22Rv1 (cell line): ENCODE results near the gene GON4L.
"Not testable (repeated sequence)": the region's sequence is repeated elsewhere in the genome, so short reads cannot be mapped to it uniquely, and the experiment has no call there.

ENCODE experiments used
- H3K27ac ChIP-seq: fragments of 450-650 bp; 2 replicates; pipeline ENCODE4 v1.5.1; 2017
- ZFX ChIP-seq: fragments of 450-650 bp; IDR thresholded peaks from 2 replicates; pipeline ENCODE4 v1.6.1; 2017; ENCODE audit warnings: antibody characterized with exemption, borderline replicate concordance
- TF ChIP-seq, protein P1 (sequence below): fragments of 450-650 bp; IDR thresholded peaks from 2 replicates; pipeline ENCODE4 v1.5.1; 2017; ENCODE audit warnings: mild to moderate bottlenecking

The GON4L gene, protein sequence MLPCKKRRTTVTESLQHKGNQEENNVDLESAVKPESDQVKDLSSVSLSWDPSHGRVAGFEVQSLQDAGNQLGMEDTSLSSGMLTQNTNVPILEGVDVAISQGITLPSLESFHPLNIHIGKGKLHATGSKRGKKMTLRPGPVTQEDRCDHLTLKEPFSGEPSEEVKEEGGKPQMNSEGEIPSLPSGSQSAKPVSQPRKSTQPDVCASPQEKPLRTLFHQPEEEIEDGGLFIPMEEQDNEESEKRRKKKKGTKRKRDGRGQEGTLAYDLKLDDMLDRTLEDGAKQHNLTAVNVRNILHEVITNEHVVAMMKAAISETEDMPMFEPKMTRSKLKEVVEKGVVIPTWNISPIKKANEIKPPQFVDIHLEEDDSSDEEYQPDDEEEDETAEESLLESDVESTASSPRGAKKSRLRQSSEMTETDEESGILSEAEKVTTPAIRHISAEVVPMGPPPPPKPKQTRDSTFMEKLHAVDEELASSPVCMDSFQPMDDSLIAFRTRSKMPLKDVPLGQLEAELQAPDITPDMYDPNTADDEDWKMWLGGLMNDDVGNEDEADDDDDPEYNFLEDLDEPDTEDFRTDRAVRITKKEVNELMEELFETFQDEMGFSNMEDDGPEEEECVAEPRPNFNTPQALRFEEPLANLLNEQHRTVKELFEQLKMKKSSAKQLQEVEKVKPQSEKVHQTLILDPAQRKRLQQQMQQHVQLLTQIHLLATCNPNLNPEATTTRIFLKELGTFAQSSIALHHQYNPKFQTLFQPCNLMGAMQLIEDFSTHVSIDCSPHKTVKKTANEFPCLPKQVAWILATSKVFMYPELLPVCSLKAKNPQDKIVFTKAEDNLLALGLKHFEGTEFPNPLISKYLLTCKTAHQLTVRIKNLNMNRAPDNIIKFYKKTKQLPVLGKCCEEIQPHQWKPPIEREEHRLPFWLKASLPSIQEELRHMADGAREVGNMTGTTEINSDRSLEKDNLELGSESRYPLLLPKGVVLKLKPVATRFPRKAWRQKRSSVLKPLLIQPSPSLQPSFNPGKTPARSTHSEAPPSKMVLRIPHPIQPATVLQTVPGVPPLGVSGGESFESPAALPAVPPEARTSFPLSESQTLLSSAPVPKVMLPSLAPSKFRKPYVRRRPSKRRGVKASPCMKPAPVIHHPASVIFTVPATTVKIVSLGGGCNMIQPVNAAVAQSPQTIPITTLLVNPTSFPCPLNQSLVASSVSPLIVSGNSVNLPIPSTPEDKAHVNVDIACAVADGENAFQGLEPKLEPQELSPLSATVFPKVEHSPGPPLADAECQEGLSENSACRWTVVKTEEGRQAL (N-terminal part only)

DNA sequence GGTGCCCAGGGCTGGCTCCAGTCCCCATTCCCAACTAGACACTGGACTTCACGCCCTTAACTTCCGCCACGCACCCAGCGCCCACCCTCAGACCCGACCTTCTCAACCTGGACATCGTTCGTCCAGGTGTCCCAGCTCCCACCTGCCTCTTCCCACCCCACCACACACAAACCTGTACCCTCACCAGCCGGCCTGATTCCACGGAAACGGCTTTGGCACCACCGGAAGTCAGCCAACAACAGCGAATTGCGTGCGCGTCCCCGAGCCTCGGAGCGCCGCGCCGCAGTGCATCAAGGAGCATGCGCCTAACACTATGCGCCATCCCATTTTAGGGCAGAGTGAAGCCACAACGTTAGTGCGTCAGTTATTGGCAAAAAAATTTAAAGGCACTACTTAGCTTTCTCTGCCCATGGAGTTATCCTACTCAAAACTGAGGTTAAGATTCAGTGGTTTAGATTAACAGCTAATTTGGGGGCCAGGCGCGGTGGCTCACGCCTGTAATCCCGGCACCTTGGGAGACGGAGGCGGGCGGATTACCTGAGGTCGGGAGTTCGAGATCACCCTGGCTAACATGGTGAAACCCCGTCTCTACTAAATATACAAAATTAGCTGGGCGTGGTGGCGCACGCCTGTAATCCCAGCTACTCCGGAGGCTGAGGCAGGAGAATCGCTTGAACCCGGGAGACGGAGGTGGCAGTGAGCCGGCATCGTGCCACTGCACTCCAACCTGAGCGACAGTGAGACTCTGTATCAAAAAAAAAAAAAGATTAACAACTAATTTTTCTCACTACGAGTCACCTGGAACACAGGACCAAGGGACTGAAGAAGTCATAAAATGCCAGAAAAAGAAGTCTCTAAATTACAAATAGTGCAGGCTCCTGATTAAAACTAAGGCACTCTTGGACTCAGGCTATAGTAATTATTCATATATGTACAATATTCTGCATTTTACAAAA lies at the start of gene GON4L:
GON4L (minus strand) TSS at position 240 of the 956 bp plus-strand sequence. CDS start 3,434 bp downstream, outside the sequence.
- H3K27ac ChIP-seq, result peak within 1 kb of the TSS; percentile 70

DNA sequence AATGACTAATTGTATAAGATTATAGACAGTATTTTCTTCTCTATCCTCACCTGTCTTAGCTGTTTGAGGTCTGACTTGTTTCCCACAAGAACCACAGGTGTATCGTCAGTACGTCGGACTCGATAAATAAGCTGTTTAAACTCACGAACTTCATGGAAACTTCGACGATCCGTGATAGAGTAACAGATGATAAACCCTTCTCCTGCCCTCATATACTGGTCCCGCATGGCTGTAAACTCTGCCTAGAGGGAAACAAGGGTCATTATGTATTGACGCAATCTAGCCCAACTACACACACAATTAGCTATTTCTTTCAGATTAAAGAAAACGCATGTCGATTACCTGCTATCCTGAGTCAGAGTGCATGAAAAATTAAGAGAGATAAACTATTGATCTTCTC lies 47.2 kb upstream of the GON4L start:
- TF ChIP-seq ZFX, result no peak
- TF ChIP-seq, protein P1, sequence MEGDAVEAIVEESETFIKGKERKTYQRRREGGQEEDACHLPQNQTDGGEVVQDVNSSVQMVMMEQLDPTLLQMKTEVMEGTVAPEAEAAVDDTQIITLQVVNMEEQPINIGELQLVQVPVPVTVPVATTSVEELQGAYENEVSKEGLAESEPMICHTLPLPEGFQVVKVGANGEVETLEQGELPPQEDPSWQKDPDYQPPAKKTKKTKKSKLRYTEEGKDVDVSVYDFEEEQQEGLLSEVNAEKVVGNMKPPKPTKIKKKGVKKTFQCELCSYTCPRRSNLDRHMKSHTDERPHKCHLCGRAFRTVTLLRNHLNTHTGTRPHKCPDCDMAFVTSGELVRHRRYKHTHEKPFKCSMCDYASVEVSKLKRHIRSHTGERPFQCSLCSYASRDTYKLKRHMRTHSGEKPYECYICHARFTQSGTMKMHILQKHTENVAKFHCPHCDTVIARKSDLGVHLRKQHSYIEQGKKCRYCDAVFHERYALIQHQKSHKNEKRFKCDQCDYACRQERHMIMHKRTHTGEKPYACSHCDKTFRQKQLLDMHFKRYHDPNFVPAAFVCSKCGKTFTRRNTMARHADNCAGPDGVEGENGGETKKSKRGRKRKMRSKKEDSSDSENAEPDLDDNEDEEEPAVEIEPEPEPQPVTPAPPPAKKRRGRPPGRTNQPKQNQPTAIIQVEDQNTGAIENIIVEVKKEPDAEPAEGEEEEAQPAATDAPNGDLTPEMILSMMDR, result no peak
- no peak overlapping the region for H3K27ac ChIP-seq

More for the DNA sequence above, at the start of gene GON4L:
- TF ChIP-seq ZFX, result no peak
- TF ChIP-seq, protein P1, result no peak

DNA sequence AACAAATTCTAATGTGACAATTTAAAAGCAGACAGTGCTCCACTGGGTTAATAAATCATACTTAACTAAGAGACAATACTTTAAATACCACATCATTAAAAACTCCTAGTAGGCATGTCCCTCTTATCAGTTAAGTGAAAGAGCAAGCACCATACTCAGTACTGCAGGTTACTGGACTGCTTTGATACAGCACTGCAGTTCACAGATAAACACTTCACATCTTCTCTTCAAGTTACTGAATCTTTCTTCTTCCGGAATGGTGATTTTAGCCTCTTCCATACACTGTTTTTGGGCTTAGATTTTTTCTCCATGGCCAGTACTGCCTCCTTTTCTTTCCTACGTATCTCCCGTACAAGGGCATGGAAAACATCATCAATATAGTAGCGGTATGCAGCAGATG lies 43.1 kb upstream of the GON4L start:
- no peak overlapping the region for H3K27ac ChIP-seq
- TF ChIP-seq ZFX, result no peak
- TF ChIP-seq, protein P1, result no peak

DNA sequence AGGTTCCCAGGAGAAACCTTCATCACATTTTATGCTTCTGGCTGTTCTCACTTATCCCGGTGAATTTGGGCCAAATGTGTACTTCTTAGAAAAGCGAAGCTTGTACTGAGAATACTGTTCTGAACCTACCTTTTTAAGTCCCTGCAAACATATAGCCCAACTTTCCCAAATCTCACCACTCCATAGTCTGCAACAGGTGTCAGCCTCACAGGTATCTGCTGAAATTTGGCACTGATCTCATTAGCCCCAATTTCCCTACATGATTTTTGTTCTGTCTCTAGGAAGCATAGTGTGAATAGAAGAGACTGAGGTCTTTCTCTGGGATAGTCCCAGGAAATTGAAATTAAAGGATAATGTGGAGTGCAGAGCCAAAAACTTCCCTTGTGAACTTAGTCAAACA lies 42.7 kb upstream of the GON4L start:
- H3K27ac ChIP-seq, result no peak overlapping the region
- TF ChIP-seq ZFX, result no peak
- TF ChIP-seq, protein P1, result no peak

DNA sequence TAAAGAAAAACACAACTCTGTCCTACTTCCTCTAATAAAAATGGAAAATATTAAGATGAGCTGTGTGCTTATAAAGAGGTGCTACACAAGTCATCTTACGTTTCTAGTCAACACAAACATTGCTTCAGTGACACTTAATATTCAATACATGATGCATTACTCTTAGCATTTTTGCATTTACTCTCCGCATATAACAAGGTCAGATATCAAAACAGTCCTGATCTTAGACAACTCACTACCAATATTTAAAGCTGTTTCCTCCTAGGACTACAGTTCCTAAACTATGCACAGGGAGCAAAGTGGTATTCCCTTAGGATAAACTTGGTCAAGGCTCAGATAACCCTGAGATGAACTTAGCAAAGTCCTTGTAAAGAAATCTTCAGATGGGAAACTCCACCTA lies 41.9 kb upstream of the GON4L start:
- no peak for TF ChIP-seq ZFX
- TF ChIP-seq, protein P1, result no peak
- H3K27ac ChIP-seq, result no peak overlapping the region

DNA sequence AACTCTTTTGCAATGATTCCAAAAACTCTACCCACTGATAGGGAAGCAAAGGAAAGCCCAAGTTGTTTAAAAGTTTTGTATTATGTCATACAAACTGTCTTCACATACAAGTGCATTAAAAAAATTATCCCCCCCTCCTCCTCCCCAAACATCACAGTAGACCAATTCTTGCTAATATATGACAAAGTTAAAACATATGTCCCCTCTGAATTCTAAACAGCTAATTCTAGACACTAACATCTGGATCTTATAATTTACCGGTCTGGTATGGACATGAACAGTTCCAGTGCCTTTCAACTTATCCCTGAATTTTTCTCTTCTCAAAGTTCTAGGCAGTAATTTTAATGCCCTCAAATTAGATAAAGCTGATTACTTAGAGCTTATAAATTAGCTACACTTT lies 40.7 kb upstream of the GON4L start:
- TF ChIP-seq ZFX, result no peak
- TF ChIP-seq, protein P1, result no peak
- no peak overlapping the region for H3K27ac ChIP-seq

DNA sequence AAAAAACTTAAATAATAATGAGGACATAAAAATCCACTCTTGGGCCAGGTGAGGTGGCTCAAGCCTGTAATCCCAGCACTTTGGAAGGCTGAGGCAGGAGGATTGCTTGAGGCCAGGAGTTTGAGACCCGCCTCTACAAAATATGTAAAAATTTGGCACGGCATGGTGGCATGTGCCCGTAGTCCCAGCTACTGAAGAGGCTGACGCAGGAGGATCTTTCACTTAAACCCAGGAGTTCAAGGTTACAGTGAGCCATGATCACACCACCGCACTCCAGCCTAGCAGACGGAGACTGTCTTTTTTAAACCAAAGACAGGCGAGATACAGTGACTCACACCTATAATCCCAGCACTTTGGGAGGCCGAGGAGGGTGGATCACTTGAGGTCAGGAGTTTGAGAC lies 39.5 kb upstream of the GON4L start:
- not testable (repeated sequence) for H3K27ac ChIP-seq

DNA sequence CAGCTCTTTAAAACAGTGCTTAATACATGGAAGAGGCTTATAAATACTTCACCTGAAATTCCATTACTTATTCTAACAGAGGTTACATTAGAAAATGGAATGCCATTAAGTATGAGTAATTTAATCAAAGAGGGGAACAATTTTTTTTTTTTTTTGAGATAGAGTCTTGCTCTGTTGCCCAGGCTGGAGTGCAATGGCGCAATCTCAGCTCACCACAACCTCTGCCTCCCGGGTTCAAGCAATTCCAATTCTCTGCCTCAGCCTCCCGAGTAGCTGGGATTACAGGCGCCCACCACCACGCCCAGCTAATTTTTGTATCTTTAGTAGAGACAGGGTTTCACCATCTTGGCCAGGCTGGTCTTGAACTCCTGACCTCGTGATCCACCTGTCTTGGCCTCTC lies 38.6 kb upstream of the GON4L start:
- not testable (repeated sequence) for H3K27ac ChIP-seq
